ENCODE measurements around the gene ZEB1. TPM values are rescaled to one million over a fixed set of nuclear protein-coding genes. Genes with fewer than 3 reads are reported as not detected.
"Not testable (repeated sequence)": the region's sequence is repeated elsewhere in the genome, so short reads cannot be mapped to it uniquely, and the experiment has no call there.

Gene ZEB1
- total and polyA plus RNA-seq, 10 of the 15 experiments (the other 5 are each of a cell fraction or from before 2014, with no cell fraction given): 10.4 to 35.6 (median 24.5) TPM

DNA sequence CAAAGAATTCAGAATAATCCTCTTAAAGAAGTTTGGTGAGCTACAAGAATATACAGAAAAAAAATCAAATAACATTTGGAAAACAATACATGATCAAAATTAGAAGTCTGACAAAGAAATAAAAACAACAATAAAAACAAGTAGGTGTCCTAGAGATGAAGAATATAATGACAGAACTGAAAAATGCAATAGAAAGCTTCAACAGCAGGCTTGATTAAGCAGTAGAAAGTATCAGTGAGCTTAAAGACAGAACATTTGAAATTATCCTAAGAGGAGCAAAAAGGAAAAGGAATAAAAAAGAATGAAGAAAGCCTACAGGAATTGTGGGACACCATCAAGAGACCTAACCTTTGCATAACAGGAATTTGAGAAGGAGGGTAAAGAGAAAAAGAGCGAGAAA, 238.8 kb downstream of the ZEB1 start:
- Histone ChIP-seq H3K27ac (ENCODE audit: control insufficient read depth, insufficient read depth) (no peak overlapping the region), H3K79me2 (ENCODE audit: control insufficient read depth, insufficient read depth, low read length) (no peaks in the 10 kb centered on the region), H3K27me3 (replicated peaks in 1 of 2; ENCODE audit: control insufficient read depth in 2 of 2, insufficient read depth in 2 of 2, low read length in 1 of 2) (no peaks in the 10 kb centered on the region), H3K9me3 (replicated peaks; ENCODE audit: control insufficient read depth, insufficient read depth, low read length) (peaks cover 14% of the 10 kb centered on the region), H2AFZ (ENCODE audit: control insufficient read depth, low read depth, low read length) (no peak overlapping the region), H3K4me3 (no peak overlapping the region), H3K36me3 (ENCODE audit: control insufficient read depth in 2 of 2, insufficient read depth in 2 of 2, low read length in 1 of 2) (no peaks in the 10 kb centered on the region), H3K4me2 (ENCODE audit: control insufficient read depth, insufficient read depth) (no peak overlapping the region), H3K9ac (ENCODE audit: control insufficient read depth, insufficient read depth, low read length) (no peak overlapping the region), H4K20me1 (ENCODE audit: control insufficient read depth, insufficient read depth) (no peaks in the 10 kb centered on the region), H3K4me1 (ENCODE audit: control insufficient read depth, insufficient read depth, low read length) (no peaks in the 10 kb centered on the region)
- no peak for DNase-seq (ENCODE audit: low read depth, low spot score)
- in situ Hi-C loops (cut with MboI): no loop called here
- ChIA-PET CTCF (interaction anchor here (0.7 kb wide), 1 partner anchor 886 kb away, joined by 3 read pairs; no protein-coding TSS in a partner anchor), SMC1A (ENCODE audit: uncharacterized antibody, unreplicated experiment) (interaction anchor here (1.3 kb wide), 1 partner anchor 20 kb away, joined by 3 read pairs; no protein-coding TSS in a partner anchor), RAD21 (ENCODE audit: unreplicated experiment) (no interaction called here), POLR2A (interaction anchor here (1.2 kb wide), 1 partner anchor 22 kb away, joined by 3 read pairs; no protein-coding TSS in a partner anchor)
- WGBS (ENCODE audit: insufficient coverage, insufficient replicate concordance, low lambda C conversion rate, missing lambda C conversion rate): 71% methylated on average over 1 of the region's 1 CpG
- no peak for ATAC-seq
- no peak for FAIRE-seq
- TF ChIP-seq, protein P1, sequence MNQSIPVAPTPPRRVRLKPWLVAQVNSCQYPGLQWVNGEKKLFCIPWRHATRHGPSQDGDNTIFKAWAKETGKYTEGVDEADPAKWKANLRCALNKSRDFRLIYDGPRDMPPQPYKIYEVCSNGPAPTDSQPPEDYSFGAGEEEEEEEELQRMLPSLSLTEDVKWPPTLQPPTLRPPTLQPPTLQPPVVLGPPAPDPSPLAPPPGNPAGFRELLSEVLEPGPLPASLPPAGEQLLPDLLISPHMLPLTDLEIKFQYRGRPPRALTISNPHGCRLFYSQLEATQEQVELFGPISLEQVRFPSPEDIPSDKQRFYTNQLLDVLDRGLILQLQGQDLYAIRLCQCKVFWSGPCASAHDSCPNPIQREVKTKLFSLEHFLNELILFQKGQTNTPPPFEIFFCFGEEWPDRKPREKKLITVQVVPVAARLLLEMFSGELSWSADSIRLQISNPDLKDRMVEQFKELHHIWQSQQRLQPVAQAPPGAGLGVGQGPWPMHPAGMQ (IDR thresholded peaks at IDR 0.05; ENCODE audit: borderline replicate concordance): no peak
- TF ChIP-seq CBX5 (IDR thresholded peaks at IDR 0.05; ENCODE audit: low read depth) (peak; percentile 72; the same call in 1 of the 2 replicates), ETV6 (conservative IDR thresholded peaks at IDR 0.05 in 1 of 2, IDR thresholded peaks at IDR 0.05 in 1 of 2; ENCODE audit: borderline replicate concordance in 1 of 2, low read depth in 1 of 2) (no peak)
- intact Hi-C loops (cut with micrococcal nuclease; ENCODE audit: unreplicated experiment): no loop called here
- no TSS peak for BruUV-seq (replicated peaks)

DNA sequence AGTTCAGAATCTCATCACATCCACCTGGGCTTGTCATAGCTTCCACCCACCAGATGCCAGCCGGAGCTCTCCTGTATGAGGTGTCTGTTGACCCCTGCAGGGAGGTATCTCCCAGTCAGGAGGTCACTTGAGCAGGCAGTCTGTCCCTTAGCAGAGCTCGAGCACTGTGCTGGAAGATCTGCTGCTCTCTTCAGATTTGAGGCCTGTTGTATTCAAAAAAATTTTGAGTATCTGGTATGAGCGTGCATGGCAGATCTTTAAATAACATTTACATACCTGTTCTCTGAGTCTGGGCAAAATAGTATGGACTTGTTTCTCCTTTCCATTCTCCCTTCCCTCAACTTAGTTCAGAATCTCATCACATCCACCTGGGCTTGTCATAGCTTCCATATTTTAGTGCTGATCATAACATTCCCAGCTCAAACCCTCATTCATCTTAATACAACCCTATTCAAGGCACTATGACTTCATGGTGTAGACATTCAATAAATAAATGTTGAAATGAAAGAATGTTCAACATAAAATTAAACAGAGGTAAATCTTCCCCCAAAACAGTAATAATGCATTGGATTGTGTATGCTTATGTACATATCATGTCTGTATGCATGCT, 249.3 kb downstream of the ZEB1 start:
- H3K4me2 ChIP-seq (ENCODE audit: control insufficient read depth, insufficient read depth); BruUV-seq (replicated peaks); H3K27me3 ChIP-seq (replicated peaks in 1 of 2; ENCODE audit: control insufficient read depth in 2 of 2, insufficient read depth in 2 of 2, low read length in 1 of 2); H3K27ac ChIP-seq (ENCODE audit: control insufficient read depth, insufficient read depth); RAD21 ChIA-PET (ENCODE audit: unreplicated experiment); POLR2A ChIA-PET; H4K20me1 ChIP-seq (ENCODE audit: control insufficient read depth, insufficient read depth); in situ Hi-C loops (cut with MboI); intact Hi-C loops (cut with micrococcal nuclease; ENCODE audit: unreplicated experiment); H2AFZ ChIP-seq (ENCODE audit: control insufficient read depth, low read depth, low read length); H3K4me1 ChIP-seq (ENCODE audit: control insufficient read depth, insufficient read depth, low read length); FAIRE-seq; DNase-seq (ENCODE audit: low read depth, low spot score); CTCF ChIA-PET; H3K4me3 ChIP-seq; H3K9me3 ChIP-seq (replicated peaks; ENCODE audit: control insufficient read depth, insufficient read depth, low read length); H3K9ac ChIP-seq (ENCODE audit: control insufficient read depth, insufficient read depth, low read length); SMC1A ChIA-PET (ENCODE audit: uncharacterized antibody, unreplicated experiment); H3K79me2 ChIP-seq (ENCODE audit: control insufficient read depth, insufficient read depth, low read length); ATAC-seq; H3K36me3 ChIP-seq (ENCODE audit: control insufficient read depth in 2 of 2, insufficient read depth in 2 of 2, low read length in 1 of 2): not testable (repeated sequence)
- WGBS (ENCODE audit: insufficient coverage, insufficient replicate concordance, low lambda C conversion rate, missing lambda C conversion rate): 59% methylated on average over 3 of the region's 3 CpGs
